Activated naive CD4-positive, alpha-beta T cell treated with anti-CD3 and anti-CD28 coated beads for 36 hours (primary cell): ENCODE data around the gene TFF3. TPM values are rescaled to one million over a fixed set of nuclear protein-coding genes. Genes with fewer than 3 reads are reported as not detected.

Experiments used
- CTCF ChIA-PET: fragments of 350-600 bp; sonication (Branson Sonifier 250); formaldehyde crosslinking; loops from one replicate; lab custom pipeline; 2021; ENCODE audit warnings: antibody characterized with exemption; lab: Charles Lee
- DNase-seq: peaks from one replicate; pipeline ENCODE4 v3.0.0-alpha.2; 2020
- H3K27ac Mint-ChIP-seq: one replicate; pipeline ENCODE4 v1.8.0; 2021; ENCODE audit warnings: mild to moderate bottlenecking, mixed read lengths
- H3K27me3 Mint-ChIP-seq: one replicate; pipeline ENCODE4 v1.8.0; 2021; ENCODE audit warnings: low read depth, mixed read lengths
- H3K36me3 Mint-ChIP-seq: one replicate; pipeline ENCODE4 v1.8.0; 2021; ENCODE audit warnings: low read depth, mixed read lengths
- H3K4me1 Mint-ChIP-seq: one replicate; pipeline ENCODE4 v1.8.0; 2021; ENCODE audit warnings: low read depth, mixed read lengths
- H3K4me3 Mint-ChIP-seq: one replicate; pipeline ENCODE4 v1.8.0; 2021; ENCODE audit warnings: mild to moderate bottlenecking, moderate library complexity, mixed read lengths
- H3K9me3 Mint-ChIP-seq: one replicate; pipeline ENCODE4 v1.8.0; 2021; ENCODE audit warnings: mixed read lengths
- intact Hi-C: fragments of 100-400 bp; cut with micrococcal nuclease; formaldehyde crosslinking; loops from one replicate; pipeline ENCODE4 v1.15.1; 2023
- total RNA-seq, 2 experiments: library from RNA; stranded (reverse); gene quantifications; one replicate each; pipeline ENCODE4 v1.2.3, GENCODE V29; 2021

Gene TFF3
- total RNA-seq, 2 experiments from 2014 or later: not detected

DNA sequence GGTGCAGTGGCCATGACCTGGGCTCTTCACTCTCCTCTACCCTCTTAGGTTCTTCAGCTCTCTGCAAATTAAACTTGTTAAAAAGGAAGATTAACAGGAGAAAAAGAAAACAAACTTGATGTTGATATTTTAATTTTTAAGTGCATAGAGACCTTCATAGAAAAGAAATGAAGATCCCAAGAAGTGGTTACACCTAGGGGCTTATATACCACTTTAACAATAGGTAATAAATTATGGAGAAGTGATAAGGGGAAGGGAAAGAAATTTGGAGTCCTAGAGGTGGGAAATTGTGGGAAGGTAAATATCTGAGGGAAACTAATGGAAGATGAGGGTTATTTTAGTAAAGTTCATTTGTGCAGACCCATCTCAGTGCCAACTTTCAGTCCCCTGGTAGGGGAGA is 16.5 kb upstream of the TFF3 start:
- Mint-ChIP-seq H3K4me3 (no peak overlapping the region), H3K36me3 (no peaks in the 10 kb centered on the region), H3K4me1 (no peaks in the 10 kb centered on the region), H3K27me3 (no peaks in the 10 kb centered on the region), H3K27ac (no peak overlapping the region), H3K9me3 (peaks cover 13% of the 10 kb centered on the region)
- intact Hi-C loops: loop anchor here (10.0 kb wide), 1 partner anchor 187 kb away; no protein-coding TSS in a partner anchor
- CTCF ChIA-PET: interaction anchor here (2.7 kb wide), 1 partner anchor 21 kb away, joined by 7 read pairs; no protein-coding TSS in a partner anchor
- no peak for DNase-seq

DNA sequence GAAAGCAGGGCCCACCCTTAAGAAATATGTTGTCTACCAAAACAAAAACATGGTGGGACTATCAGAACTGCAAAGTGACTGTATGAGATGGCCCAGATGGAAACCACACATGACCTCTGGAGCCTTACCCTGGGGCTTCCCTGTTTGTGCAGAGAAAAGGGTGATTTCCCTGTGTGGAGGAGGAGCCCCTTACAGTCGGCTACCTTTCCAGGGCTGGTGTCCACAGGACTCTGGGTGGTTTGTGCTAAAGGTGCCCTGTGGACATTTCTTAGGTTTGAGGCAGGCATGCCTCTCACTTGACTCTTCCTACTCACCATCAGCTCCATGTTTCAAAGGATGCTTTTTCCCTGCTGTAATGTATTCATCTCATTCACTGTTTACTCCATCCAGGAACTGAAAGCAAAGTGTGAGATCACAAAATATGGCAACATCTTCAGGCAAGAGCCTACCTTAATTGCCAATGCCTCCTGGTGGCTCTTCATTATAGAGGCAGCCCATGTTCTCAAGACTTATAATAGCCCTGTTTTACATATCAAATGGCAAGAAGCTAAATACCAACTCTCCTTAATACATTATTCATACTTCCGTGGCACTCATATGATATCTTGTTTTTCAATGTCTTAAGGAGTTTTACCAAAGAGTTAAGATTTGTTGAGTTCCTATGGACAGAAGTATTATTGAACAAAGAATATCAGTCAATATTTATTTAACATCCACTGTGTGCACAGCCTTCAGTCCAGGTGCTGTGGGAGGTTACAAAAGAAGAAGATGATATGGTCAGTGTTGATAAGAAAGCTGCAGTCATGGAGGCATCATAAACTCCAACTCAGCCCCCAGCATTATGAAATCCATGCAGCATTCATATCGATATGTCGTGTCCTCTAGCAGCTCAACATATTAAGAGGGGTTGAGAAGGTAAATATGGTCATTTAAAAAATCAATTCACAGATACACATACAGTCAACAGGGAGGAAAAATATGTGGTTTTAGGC is 15.5 kb upstream of the TFF3 start:
- H3K27me3 Mint-ChIP-seq: no peaks in the 10 kb centered on the region

DNA sequence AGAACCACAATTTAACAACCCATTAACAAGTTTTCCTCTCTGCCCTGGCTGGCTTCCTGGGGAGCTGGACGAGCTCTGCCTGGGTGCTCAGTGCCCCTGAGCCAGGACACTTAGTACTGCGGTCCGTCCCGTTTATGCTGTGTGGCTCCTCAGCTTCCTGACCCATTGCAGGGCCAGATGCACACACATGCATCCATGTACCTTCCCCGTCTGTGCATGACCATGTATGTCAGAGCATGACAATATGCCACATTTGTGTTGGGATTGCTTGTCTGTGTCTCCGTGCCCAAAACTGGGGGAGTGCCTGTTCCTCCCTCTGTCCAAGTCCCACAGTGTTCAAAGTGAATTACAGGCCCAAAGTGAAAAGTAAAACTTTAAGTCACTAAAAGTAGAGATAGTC is 9.7 kb upstream of the TFF3 start:
- CTCF ChIA-PET: interaction anchor here (0.7 to 1.3 kb wide), 3 partner anchors 13 to 137 kb away, joined by 3 to 4 read pairs (median 3); no protein-coding TSS in a partner anchor
- no peak for DNase-seq
- no peak overlapping the region for H3K4me3 Mint-ChIP-seq
- intact Hi-C loops: no loop called here
- H3K36me3 Mint-ChIP-seq: no peaks in the 10 kb centered on the region
- H3K27ac Mint-ChIP-seq: no peak overlapping the region
- no peaks in the 10 kb centered on the region for H3K27me3 Mint-ChIP-seq
- H3K4me1 Mint-ChIP-seq: no peaks in the 10 kb centered on the region
- no peaks in the 10 kb centered on the region for H3K9me3 Mint-ChIP-seq

More for the DNA sequence above, 15.5 kb upstream of the TFF3 start:
- Mint-ChIP-seq H3K27ac (no peak overlapping the region), H3K9me3 (peaks cover 13% of the 10 kb centered on the region), H3K4me1 (no peaks in the 10 kb centered on the region), H3K4me3 (no peak overlapping the region), H3K36me3 (no peaks in the 10 kb centered on the region)
- intact Hi-C loops: loop anchor here (10.0 kb wide), 1 partner anchor 186 kb away; no protein-coding TSS in a partner anchor
- CTCF ChIA-PET: interaction anchor here (1.3 to 2.7 kb wide), 2 partner anchors 8 to 20 kb away, joined by 5 to 7 read pairs; no protein-coding TSS in a partner anchor
- no peak for DNase-seq

DNA sequence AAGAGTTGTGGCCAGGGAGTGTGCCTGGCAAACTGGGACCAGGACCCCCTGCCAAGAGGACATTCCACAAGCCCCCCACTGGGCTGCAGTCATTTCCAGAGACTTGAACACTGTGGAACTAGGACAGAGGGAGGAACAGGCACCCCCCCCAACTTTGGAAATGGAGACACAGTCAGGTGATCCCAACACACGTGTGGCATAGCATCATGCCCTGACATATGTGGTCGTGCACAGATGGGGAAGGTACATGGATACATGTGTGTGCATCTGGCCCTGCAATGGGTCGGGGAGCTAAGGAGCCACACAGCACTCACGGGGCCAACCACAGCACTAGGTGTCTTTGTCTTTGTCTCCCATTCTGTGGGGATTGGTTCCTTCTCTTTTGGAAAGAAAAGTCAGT is 6.6 kb upstream of the TFF3 start:
- intact Hi-C loops: no loop called here
- H3K4me3 Mint-ChIP-seq: no peak overlapping the region
- peaks cover 2% of the 10 kb centered on the region for H3K4me1 Mint-ChIP-seq
- H3K27ac Mint-ChIP-seq: no peak overlapping the region
- no peaks in the 10 kb centered on the region for H3K36me3 Mint-ChIP-seq
- H3K9me3 Mint-ChIP-seq: no peaks in the 10 kb centered on the region
- CTCF ChIA-PET: interaction anchor here (1.0 kb wide), 1 partner anchor 129 kb away, joined by 6 read pairs; no protein-coding TSS in a partner anchor
- DNase-seq: no peak
- peaks cover 3% of the 10 kb centered on the region for H3K27me3 Mint-ChIP-seq

DNA sequence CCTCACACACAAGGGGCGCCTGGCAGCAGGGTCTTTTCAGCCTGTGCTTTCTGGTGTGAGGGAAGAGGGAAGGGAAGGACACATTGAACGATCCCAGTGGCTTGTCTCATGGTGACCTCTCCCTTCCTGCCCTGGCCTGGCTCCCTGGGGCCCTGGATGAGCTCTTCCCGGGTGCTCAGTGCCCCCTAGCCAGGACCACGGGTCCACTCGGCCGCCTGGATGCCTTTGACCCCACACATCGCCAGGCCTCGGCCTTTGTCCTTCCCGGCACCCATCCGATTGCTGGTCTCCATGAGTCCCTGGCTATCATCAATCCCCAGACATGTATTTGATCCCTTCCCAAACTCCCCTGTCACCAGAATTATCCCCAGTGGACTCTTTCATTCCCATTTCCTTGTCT is 6.0 kb upstream of the TFF3 start:
- CTCF ChIA-PET: no interaction called here
- Mint-ChIP-seq H3K9me3 (no peaks in the 10 kb centered on the region), H3K36me3 (no peaks in the 10 kb centered on the region), H3K27me3 (peaks cover 3% of the 10 kb centered on the region), H3K4me1 (peaks cover 2% of the 10 kb centered on the region), H3K27ac (no peak overlapping the region), H3K4me3 (no peak overlapping the region)
- intact Hi-C loops: no loop called here
- DNase-seq: no peak

DNA sequence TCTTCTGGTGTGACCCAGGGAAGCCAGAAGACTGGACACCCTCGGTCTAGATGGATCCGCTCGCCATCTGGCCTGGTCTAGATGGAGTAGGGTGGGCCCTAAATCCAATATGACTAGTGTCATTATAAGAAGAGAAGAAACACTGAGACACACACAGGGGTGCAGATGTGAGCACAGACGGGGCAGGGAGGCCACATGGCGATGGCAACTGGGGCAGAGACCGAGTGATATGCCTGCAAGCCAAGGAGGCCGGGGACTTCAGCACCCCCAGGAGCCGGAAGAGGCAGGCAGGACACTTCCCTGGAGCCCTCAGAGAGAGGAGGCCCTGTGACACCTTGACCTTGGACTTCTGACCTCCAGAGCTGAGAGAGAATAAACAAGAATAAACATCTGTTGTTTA is 5.6 kb upstream of the TFF3 start:
- intact Hi-C loops: no loop called here
- DNase-seq: no peak
- CTCF ChIA-PET: interaction anchor here (0.7 kb wide), 1 partner anchor 229 kb away, joined by 3 read pairs; no protein-coding TSS in a partner anchor

DNA sequence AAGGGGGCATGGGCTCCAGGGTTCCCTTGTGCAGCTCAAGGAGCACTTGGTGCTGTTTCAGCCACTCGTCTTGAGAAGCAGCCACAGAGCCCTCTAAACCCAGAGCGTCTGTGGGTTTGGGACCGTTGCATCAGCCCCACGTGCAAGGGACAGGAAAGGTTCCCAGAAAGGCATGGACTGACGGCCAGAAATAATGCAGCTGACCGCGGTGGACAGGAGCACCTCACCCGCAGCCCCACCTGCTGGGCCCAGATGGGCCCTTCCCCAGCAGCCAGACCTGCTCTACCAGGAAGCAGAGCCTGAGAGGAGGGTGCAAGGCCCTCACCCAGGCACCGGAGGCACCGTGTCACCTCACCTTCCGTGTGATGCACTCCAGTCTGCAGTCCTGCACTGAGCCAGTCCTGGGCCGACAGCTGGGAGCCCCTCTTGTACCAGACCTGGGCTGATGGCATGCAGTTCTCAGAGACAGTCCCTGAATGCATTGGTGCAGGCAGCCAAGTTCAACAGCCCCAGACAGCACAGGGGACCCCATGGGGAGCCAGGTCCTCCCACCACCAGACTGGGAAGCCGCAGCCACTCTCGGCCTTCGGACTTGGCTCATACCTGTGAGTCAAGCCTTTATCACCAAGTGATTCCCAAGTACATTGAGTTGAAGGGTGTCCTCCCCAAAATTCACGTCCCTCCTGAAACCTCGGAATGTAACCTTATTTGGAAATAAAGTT is 4.8 kb upstream of the TFF3 start:
- H3K4me1 Mint-ChIP-seq: peaks cover 2% of the 10 kb centered on the region
- H3K27ac Mint-ChIP-seq: no peak overlapping the region
- CTCF ChIA-PET: interaction anchor here (0.7 kb wide), 1 partner anchor 229 kb away, joined by 3 read pairs; no protein-coding TSS in a partner anchor
- H3K4me3 Mint-ChIP-seq: no peak overlapping the region
- intact Hi-C loops: no loop called here
- no peak for DNase-seq
- H3K9me3 Mint-ChIP-seq: no peaks in the 10 kb centered on the region
- H3K36me3 Mint-ChIP-seq: no peaks in the 10 kb centered on the region
- peaks cover 3% of the 10 kb centered on the region for H3K27me3 Mint-ChIP-seq

More for the DNA sequence above, 5.6 kb upstream of the TFF3 start:
- Mint-ChIP-seq H3K27me3 (peaks cover 3% of the 10 kb centered on the region), H3K9me3 (no peaks in the 10 kb centered on the region), H3K27ac (no peak overlapping the region), H3K4me1 (peaks cover 2% of the 10 kb centered on the region), H3K36me3 (no peaks in the 10 kb centered on the region), H3K4me3 (no peak overlapping the region)

DNA sequence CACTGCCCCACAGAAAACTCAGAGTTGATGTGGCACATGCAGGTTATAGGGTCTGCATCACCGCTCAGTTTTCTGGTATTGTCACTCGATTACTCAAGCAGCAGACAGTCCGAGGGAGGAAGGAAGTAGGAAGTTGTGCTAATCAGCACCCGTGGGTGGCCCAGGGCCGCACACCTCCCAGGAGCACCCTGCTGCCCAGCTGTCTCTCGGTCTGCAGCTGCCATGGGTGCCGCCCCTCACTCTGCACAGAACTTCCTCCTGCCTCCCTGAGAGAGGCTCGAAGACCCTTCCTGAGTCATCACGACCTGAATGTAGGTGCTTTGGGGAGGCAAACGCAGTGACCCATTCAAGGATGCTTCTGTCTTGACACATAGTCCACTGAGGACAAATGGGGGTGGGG is 4.2 kb upstream of the TFF3 start:
- intact Hi-C loops: no loop called here
- Mint-ChIP-seq H3K27me3 (peaks cover 3% of the 10 kb centered on the region), H3K9me3 (no peaks in the 10 kb centered on the region), H3K4me1 (peaks cover 2% of the 10 kb centered on the region), H3K4me3 (no peak overlapping the region), H3K27ac (no peak overlapping the region), H3K36me3 (no peaks in the 10 kb centered on the region)
- no peak for DNase-seq
- CTCF ChIA-PET: interaction anchor here (1.0 kb wide), 1 partner anchor 174 kb away, joined by 4 read pairs; no protein-coding TSS in a partner anchor

DNA sequence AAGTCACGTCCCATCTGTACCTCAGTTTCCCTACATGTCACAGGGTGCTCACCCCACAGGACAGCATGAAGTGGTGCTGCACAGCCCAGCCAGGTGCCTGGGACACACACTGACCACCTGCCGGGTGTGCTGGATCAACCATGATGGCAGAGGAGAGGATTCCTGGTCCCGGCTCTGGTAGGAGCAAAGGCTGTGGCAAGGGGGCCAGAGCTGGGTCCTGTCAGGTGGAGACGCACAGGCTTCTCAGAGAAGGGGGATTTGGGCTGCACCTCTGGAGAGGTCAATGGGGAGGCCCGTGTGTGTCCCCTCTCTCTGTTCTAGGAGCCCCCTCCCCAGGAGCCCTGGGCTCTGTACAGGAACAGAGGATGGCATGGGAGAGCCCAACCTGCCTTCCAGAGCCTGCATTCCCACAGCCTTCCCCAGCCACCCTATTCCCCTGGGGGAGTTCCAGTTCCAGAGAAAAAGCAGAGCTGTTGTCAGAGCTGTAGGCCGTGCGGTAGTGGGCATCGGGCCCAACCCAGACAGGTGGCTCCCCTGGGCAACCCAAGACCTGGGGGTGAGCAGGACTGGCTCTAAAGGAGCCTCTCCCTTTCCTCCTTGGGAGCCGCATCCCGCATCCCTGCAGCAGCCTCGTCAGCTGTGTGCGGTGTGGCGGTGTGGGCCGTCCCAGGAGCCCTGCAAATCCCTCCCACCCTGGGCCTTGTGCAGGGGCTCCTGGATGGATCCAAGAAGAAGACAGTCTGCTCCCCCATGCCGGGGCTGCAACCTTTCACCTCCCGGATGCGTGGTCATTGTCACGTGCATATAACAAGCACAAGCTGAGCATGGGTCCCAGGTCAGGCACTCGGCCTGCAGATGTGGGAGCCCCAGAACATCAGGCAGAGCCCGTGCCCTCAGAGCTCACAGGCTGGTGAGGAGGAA is 2.9 kb upstream of the TFF3 start:
- H3K27ac Mint-ChIP-seq: no peak overlapping the region
- no peak overlapping the region for H3K4me3 Mint-ChIP-seq
- peaks cover 3% of the 10 kb centered on the region for H3K27me3 Mint-ChIP-seq
- H3K9me3 Mint-ChIP-seq: no peaks in the 10 kb centered on the region
- H3K36me3 Mint-ChIP-seq: no peaks in the 10 kb centered on the region
- intact Hi-C loops: no loop called here
- peaks cover 2% of the 10 kb centered on the region for H3K4me1 Mint-ChIP-seq
- CTCF ChIA-PET: interaction anchor here (1.0 kb wide), 1 partner anchor 173 kb away, joined by 4 read pairs; no protein-coding TSS in a partner anchor
- no peak for DNase-seq

DNA sequence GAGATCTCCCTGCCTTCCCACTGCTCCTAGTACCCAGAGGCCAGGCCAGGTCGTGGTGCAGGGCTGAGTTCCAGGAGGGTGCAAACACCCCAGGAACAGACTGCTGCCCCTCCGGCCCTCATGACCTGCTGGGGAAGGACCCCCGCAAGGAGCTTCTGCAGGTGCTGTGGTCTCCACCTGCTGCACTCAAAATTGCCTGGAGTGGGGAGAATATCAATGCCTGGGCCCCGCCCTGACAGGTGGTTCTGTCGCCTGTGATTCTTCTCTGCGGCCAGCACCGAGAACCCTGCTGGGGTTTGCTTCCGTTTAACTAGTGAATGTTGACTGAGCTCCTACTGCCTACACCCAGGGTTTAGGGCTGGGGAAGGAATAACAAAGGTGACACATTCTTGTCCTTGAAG is 2.1 kb upstream of the TFF3 start:
- H3K4me3 Mint-ChIP-seq: no peak overlapping the region
- H3K27me3 Mint-ChIP-seq: peaks cover 3% of the 10 kb centered on the region
- intact Hi-C loops: no loop called here
- peaks cover 2% of the 10 kb centered on the region for H3K4me1 Mint-ChIP-seq
- no peak for DNase-seq
- no peak overlapping the region for H3K27ac Mint-ChIP-seq
- CTCF ChIA-PET: no interaction called here
- H3K9me3 Mint-ChIP-seq: no peaks in the 10 kb centered on the region
- no peaks in the 10 kb centered on the region for H3K36me3 Mint-ChIP-seq

DNA sequence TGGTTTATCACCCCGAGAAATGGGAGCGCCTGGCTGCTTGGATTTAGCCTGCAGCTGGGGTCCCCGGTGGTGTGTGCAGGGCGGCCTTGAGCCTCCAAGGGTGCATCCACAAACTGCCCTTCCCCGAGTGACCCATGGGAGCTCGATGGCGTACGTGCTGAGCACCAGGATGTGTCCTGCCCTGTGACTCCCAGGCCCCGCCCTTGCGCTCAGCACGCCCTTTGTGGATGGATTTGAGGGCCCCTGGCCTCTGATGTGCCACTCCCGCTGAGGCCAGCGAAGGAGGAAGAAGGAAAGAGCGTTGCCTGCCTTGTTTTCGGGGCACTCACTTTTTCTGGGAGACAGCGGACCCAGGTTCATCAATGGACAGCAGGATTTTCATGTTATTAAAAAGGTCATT is 1.7 kb upstream of the TFF3 start:
- H3K27me3 Mint-ChIP-seq: peaks cover 3% of the 10 kb centered on the region
- H3K4me3 Mint-ChIP-seq: no peak overlapping the region
- H3K27ac Mint-ChIP-seq: no peak overlapping the region
- intact Hi-C loops: no loop called here
- H3K36me3 Mint-ChIP-seq: no peaks in the 10 kb centered on the region
- H3K9me3 Mint-ChIP-seq: no peaks in the 10 kb centered on the region
- peaks cover 2% of the 10 kb centered on the region for H3K4me1 Mint-ChIP-seq
- CTCF ChIA-PET: no interaction called here
- DNase-seq: no peak
